Astrocyte (in vitro differentiated cells and primary cell): ENCODE results near the gene MMD. TPM values are rescaled to one million over a fixed set of nuclear protein-coding genes. Genes with fewer than 3 reads are reported as not detected.

Source experiments
- DNase-seq: peaks from one replicate; pipeline ENCODE4 v3.0.0-alpha.2; 2010; ENCODE audit warnings: low read depth
- FAIRE-seq: peaks from 2 replicates; lab custom pipeline; 2011; peaks lifted over from hg19 to GRCh38; lab: Jason Lieb, UNC
- H2AFZ ChIP-seq: 2 replicates; pipeline ENCODE4 v1.6.0; 2012; ENCODE audit warnings: low read depth, low read length, inconsistent platforms
- H3K27ac ChIP-seq: 2 replicates; pipeline ENCODE4 v1.5.1; 2011; ENCODE audit warnings: low read depth, low read length, inconsistent platforms
- H3K27me3 ChIP-seq: 2 replicates; pipeline ENCODE4 v1.6.0; 2011; ENCODE audit warnings: low read length, inconsistent platforms; ENCODE audit not compliant: insufficient read depth
- H3K36me3 ChIP-seq: 2 replicates; pipeline ENCODE4 v1.5.1; 2011; ENCODE audit warnings: low read length, inconsistent platforms; ENCODE audit not compliant: insufficient read depth
- H3K4me1 ChIP-seq: 2 replicates; pipeline ENCODE4 v1.5.1; 2011; ENCODE audit warnings: low read length, inconsistent platforms; ENCODE audit not compliant: insufficient read depth
- H3K4me2 ChIP-seq: 2 replicates; pipeline ENCODE4 v1.6.0; 2012; ENCODE audit warnings: low read length, inconsistent platforms
- H3K4me3 ChIP-seq: 2 replicates; pipeline ENCODE4 v1.5.1; 2011; ENCODE audit warnings: low read depth, mild to moderate bottlenecking, low read length, inconsistent platforms; ENCODE audit not compliant: insufficient read depth
- H3K79me2 ChIP-seq: 2 replicates; pipeline ENCODE4 v1.6.0; 2012; ENCODE audit warnings: mild to moderate bottlenecking, low read length, inconsistent platforms; ENCODE audit not compliant: insufficient read depth
- H3K9ac ChIP-seq: 2 replicates; pipeline ENCODE4 v1.6.0; 2012; ENCODE audit warnings: mild to moderate bottlenecking, low read length, inconsistent platforms
- H3K9me3 ChIP-seq: 2 replicates; pipeline ENCODE4 v1.5.1; 2012; ENCODE audit warnings: low read depth, mild to moderate bottlenecking, low read length, inconsistent platforms; ENCODE audit not compliant: insufficient read depth
- H4K20me1 ChIP-seq: 2 replicates; pipeline ENCODE4 v1.6.0; 2012; ENCODE audit warnings: low read length, inconsistent platforms; ENCODE audit not compliant: insufficient read depth
- H3K27ac Mint-ChIP-seq: one replicate; pipeline ENCODE4 v1.8.0; 2021; ENCODE audit warnings: mild to moderate bottlenecking, mixed read lengths; ENCODE audit not compliant: unreplicated experiment
- H3K27me3 Mint-ChIP-seq: one replicate; pipeline ENCODE4 v1.8.0; 2021; ENCODE audit warnings: low read depth, mixed read lengths; ENCODE audit not compliant: unreplicated experiment
- H3K36me3 Mint-ChIP-seq: one replicate; pipeline ENCODE4 v1.8.0; 2021; ENCODE audit warnings: low read depth, mixed read lengths; ENCODE audit not compliant: unreplicated experiment
- H3K4me1 Mint-ChIP-seq: one replicate; pipeline ENCODE4 v1.8.0; 2021; ENCODE audit warnings: low read depth, mixed read lengths; ENCODE audit not compliant: unreplicated experiment
- H3K4me3 Mint-ChIP-seq: one replicate; pipeline ENCODE4 v1.8.0; 2021; ENCODE audit warnings: mild to moderate bottlenecking, moderate library complexity, mixed read lengths; ENCODE audit not compliant: unreplicated experiment
- H3K9me3 Mint-ChIP-seq: one replicate; pipeline ENCODE4 v1.8.0; 2021; ENCODE audit warnings: mild to moderate bottlenecking, mixed read lengths; ENCODE audit not compliant: unreplicated experiment
- EZH2 ChIP-seq: IDR thresholded peaks from 2 replicates; pipeline ENCODE4 v1.6.1; 2012; ENCODE audit warnings: mild to moderate bottlenecking, low read length, inconsistent platforms; ENCODE audit not compliant: insufficient read depth
- total RNA-seq: library from RNA; stranded (reverse); gene quantifications from 2 replicates; pipeline ENCODE4 v1.2.1, GENCODE V29; 2021
- TF ChIP-seq, protein P1 (sequence below): IDR thresholded peaks from 2 replicates; pipeline ENCODE4 v1.5.1; 2011; ENCODE audit warnings: low read depth, mild to moderate bottlenecking, inconsistent platforms, low read length, moderate library complexity; ENCODE audit not compliant: insufficient read depth

The MMD gene
- total RNA-seq, 1 donor from 2014 or later: 8.6 TPM

DNA sequence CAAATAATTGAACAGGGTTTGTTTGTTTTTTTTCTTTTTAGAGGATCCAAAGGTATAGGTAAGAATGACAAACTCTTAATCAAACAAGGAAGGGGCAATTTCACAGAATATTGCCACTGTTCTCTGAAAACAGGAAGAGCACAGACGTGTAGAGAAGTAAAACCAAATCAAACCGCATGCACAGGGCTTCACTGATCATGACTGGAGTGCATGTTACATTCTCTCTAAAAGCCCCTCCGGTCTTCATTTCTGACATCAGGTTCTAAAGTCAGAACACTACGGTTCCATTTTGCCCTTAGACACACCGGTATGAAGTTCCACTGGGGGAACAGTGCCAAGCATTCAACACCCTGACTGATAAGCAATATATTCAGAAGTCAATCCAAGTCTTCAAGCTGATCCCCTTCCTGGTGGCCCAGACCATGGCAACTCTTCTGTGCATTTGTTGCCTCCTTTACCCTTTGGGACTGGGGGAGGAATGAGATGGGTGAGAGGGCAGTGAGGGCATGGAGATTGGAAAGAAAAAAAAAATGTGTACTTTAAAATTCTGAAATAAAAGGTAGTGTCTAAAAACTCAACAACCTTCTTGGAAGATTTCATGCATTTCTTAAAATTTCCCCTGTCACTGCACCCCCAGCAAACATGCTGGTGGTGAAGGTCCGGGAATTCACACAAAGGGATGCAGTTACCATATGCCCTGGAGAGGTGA is 1.4 kb downstream of the MMD start:
- FAIRE-seq: no peak

DNA sequence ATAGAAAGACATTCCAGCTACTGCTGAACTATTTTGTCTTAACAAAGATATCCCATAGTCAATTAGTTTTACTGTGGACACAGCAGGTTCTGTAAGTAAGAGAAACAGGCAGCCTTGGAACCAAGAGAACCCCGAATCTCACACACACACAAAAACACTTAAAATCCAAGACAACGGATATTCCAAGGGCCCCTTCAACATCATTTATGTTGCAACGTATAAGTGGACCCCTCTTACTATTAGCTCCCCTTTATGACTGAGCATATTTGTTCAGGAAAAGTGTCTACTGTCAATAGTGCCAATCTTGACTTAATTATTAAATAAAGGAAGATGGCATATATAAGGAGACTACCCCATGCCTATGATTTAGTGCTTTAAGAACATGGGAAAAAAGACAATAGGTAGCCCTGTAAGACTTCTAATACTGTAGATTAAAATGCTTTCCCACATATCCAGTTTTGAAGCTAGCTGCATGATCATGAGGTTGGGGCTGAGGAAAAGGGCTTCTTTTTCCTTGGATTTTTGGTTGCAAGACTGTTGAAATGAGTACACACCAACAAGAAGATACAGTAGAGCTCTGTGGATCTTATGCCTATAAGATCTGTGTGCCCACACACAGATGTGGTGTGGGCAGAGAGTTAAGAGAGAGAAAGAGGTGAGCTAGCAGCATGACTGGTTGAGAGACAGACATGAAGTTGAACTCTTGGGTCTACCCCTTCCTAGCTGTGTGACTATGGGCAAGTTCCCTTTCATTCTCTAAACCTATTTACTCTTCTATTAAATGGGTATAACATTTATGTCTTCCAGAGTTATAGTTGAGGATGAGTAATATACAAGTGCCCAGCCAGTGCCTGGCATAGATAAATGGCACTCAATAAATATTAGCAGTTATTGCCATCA is 3.0 kb downstream of the MMD start:
- no peak for FAIRE-seq
- H3K4me3 ChIP-seq: no peak overlapping the region

More for the DNA sequence above, 1.4 kb downstream of the MMD start:
- H3K27ac Mint-ChIP-seq: peak overlapping the region; percentile 50
- peaks cover 7% of the 10 kb centered on the region for H3K4me1 Mint-ChIP-seq
- Histone ChIP-seq H3K9ac (peak overlapping the region; percentile 89), H3K4me1 (peaks cover 10% of the 10 kb centered on the region), H3K79me2 (peaks cover 11% of the 10 kb centered on the region), H2AFZ (peak overlapping the region; percentile 96), H3K27ac (no peak overlapping the region), H3K27me3 (peaks cover 17% of the 10 kb centered on the region), H3K36me3 (no peaks in the 10 kb centered on the region), H3K4me2 (peak overlapping the region; percentile 100), H3K9me3 (no peaks in the 10 kb centered on the region), H4K20me1 (no peaks in the 10 kb centered on the region), H3K4me3 (peak overlapping the region; percentile 91)
- H3K27me3 Mint-ChIP-seq: peaks cover 8% of the 10 kb centered on the region
- TF ChIP-seq EZH2: no peak
- TF ChIP-seq, protein P1, sequence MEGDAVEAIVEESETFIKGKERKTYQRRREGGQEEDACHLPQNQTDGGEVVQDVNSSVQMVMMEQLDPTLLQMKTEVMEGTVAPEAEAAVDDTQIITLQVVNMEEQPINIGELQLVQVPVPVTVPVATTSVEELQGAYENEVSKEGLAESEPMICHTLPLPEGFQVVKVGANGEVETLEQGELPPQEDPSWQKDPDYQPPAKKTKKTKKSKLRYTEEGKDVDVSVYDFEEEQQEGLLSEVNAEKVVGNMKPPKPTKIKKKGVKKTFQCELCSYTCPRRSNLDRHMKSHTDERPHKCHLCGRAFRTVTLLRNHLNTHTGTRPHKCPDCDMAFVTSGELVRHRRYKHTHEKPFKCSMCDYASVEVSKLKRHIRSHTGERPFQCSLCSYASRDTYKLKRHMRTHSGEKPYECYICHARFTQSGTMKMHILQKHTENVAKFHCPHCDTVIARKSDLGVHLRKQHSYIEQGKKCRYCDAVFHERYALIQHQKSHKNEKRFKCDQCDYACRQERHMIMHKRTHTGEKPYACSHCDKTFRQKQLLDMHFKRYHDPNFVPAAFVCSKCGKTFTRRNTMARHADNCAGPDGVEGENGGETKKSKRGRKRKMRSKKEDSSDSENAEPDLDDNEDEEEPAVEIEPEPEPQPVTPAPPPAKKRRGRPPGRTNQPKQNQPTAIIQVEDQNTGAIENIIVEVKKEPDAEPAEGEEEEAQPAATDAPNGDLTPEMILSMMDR: no peak
- H3K36me3 Mint-ChIP-seq: no peaks in the 10 kb centered on the region
- H3K4me3 Mint-ChIP-seq: peak overlapping the region; percentile 89
- no peak for DNase-seq
- H3K9me3 Mint-ChIP-seq: no peaks in the 10 kb centered on the region

More for the DNA sequence above, 3.0 kb downstream of the MMD start:
- H3K4me2 ChIP-seq: no peak overlapping the region
- Mint-ChIP-seq H3K27me3 (no peaks in the 10 kb centered on the region), H3K4me1 (peaks cover 7% of the 10 kb centered on the region), H3K27ac (no peak overlapping the region), H3K4me3 (no peak overlapping the region), H3K36me3 (no peaks in the 10 kb centered on the region), H3K9me3 (no peaks in the 10 kb centered on the region)
- no peaks in the 10 kb centered on the region for H3K9me3 ChIP-seq
- peaks cover 4% of the 10 kb centered on the region for H3K27me3 ChIP-seq
- H2AFZ ChIP-seq: no peak overlapping the region
- TF ChIP-seq EZH2: no peak
- TF ChIP-seq, protein P1: no peak
- no peak overlapping the region for H3K9ac ChIP-seq
- H4K20me1 ChIP-seq: no peaks in the 10 kb centered on the region
- DNase-seq: no peak
- H3K36me3 ChIP-seq: no peaks in the 10 kb centered on the region
- peaks cover 10% of the 10 kb centered on the region for H3K4me1 ChIP-seq
- H3K79me2 ChIP-seq: peaks cover 11% of the 10 kb centered on the region
- no peak overlapping the region for H3K27ac ChIP-seq
